ENCODE results near the gene UMODL1.

- TF ChIP-seq, protein P1, sequence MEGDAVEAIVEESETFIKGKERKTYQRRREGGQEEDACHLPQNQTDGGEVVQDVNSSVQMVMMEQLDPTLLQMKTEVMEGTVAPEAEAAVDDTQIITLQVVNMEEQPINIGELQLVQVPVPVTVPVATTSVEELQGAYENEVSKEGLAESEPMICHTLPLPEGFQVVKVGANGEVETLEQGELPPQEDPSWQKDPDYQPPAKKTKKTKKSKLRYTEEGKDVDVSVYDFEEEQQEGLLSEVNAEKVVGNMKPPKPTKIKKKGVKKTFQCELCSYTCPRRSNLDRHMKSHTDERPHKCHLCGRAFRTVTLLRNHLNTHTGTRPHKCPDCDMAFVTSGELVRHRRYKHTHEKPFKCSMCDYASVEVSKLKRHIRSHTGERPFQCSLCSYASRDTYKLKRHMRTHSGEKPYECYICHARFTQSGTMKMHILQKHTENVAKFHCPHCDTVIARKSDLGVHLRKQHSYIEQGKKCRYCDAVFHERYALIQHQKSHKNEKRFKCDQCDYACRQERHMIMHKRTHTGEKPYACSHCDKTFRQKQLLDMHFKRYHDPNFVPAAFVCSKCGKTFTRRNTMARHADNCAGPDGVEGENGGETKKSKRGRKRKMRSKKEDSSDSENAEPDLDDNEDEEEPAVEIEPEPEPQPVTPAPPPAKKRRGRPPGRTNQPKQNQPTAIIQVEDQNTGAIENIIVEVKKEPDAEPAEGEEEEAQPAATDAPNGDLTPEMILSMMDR (IDR thresholded peaks at IDR 0.05), result no peak
- no peak for TF ChIP-seq POLR2A (IDR thresholded peaks at IDR 0.05)
Observed at GRCh38 chr21:42083361-42083690, 12.2 kb downstream of the UMODL1 start.
